ENCODE measurements around the gene KRTAP10-7.
"Not testable (repeated sequence)": the region's sequence is repeated elsewhere in the genome, so short reads cannot be mapped to it uniquely, and the experiment has no call there.

Gene KRTAP10-7

GRCh38 chr21:44585892-44586291 is 14.5 kb upstream of the KRTAP10-7 start:
- H3K36me3 ChIP-seq (ENCODE audit: control insufficient read depth, insufficient read depth, low read length): no peaks in the 10 kb centered on the region
- no peaks in the 10 kb centered on the region for H3K4me1 ChIP-seq (ENCODE audit: control insufficient read depth, insufficient read depth, low read length)
- no peaks in the 10 kb centered on the region for H3K27me3 ChIP-seq (ENCODE audit: control insufficient read depth, insufficient read depth, low read length)
- no peak overlapping the region for H3K9ac ChIP-seq (ENCODE audit: low read length)
- H3K4me3 ChIP-seq (ENCODE audit: low read length): no peak overlapping the region
- no peaks in the 10 kb centered on the region for H3K9me3 ChIP-seq (ENCODE audit: control insufficient read depth, low read length)

DNA sequence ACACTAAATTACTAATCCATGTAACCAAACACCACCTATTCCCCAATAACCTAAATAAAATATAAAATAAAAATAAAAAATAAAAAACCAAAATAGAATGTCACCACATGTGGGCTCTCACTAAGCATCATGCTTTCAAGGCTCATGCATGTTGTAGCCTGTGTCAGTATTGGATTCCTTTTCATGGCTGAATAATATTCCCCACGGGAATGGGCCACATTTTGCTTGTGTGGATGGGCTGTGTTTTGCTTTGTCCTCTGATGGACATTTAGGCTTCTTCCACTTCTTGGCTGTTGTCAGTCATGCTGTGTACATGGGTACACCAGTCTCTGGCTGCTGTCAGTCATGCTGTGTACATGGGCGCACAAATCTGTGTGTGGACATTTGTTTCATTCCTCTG is 11.3 kb upstream of the KRTAP10-7 start:
- H3K9me3 ChIP-seq (ENCODE audit: control insufficient read depth, low read length): no peaks in the 10 kb centered on the region
- H3K9ac ChIP-seq (ENCODE audit: low read length): no peak overlapping the region
- peaks cover 11% of the 10 kb centered on the region for H3K27me3 ChIP-seq (ENCODE audit: control insufficient read depth, insufficient read depth, low read length)
- no peaks in the 10 kb centered on the region for H3K4me1 ChIP-seq (ENCODE audit: control insufficient read depth, insufficient read depth, low read length)
- H3K36me3 ChIP-seq (ENCODE audit: control insufficient read depth, insufficient read depth, low read length): no peaks in the 10 kb centered on the region
- no peak overlapping the region for H3K4me3 ChIP-seq (ENCODE audit: low read length)

GRCh38 chr21:44589586-44590305 is 10.7 kb upstream of the KRTAP10-7 start:
- Histone ChIP-seq H3K4me1 (ENCODE audit: control insufficient read depth, insufficient read depth, low read length) (no peaks in the 10 kb centered on the region), H3K4me3 (ENCODE audit: low read length) (no peak overlapping the region), H3K9me3 (ENCODE audit: control insufficient read depth, low read length) (no peaks in the 10 kb centered on the region), H3K9ac (ENCODE audit: low read length) (no peak overlapping the region), H3K36me3 (ENCODE audit: control insufficient read depth, insufficient read depth, low read length) (no peaks in the 10 kb centered on the region), H3K27me3 (ENCODE audit: control insufficient read depth, insufficient read depth, low read length) (peaks cover 11% of the 10 kb centered on the region)

- H3K9me3 ChIP-seq (ENCODE audit: control insufficient read depth, low read length): no peaks in the 10 kb centered on the region
- peaks cover 11% of the 10 kb centered on the region for H3K27me3 ChIP-seq (ENCODE audit: control insufficient read depth, insufficient read depth, low read length)
- H3K4me3 ChIP-seq (ENCODE audit: low read length): no peak overlapping the region
- H3K9ac ChIP-seq (ENCODE audit: low read length): no peak overlapping the region
- H3K36me3 ChIP-seq (ENCODE audit: control insufficient read depth, insufficient read depth, low read length): no peaks in the 10 kb centered on the region
- no peaks in the 10 kb centered on the region for H3K4me1 ChIP-seq (ENCODE audit: control insufficient read depth, insufficient read depth, low read length)
Measured at GRCh38 chr21:44590311-44590721, 10.1 kb upstream of the KRTAP10-7 start.

- H3K9ac ChIP-seq (ENCODE audit: low read length); H3K4me1 ChIP-seq (ENCODE audit: control insufficient read depth, insufficient read depth, low read length); H3K36me3 ChIP-seq (ENCODE audit: control insufficient read depth, insufficient read depth, low read length); H3K9me3 ChIP-seq (ENCODE audit: control insufficient read depth, low read length); H3K4me3 ChIP-seq (ENCODE audit: low read length): not testable (repeated sequence)
- peaks cover 11% of the 10 kb centered on the region for H3K27me3 ChIP-seq (ENCODE audit: control insufficient read depth, insufficient read depth, low read length)
Measured at GRCh38 chr21:44590897-44591800, 9.2 kb upstream of the KRTAP10-7 start.

- H3K9me3 ChIP-seq (ENCODE audit: control insufficient read depth, low read length); H3K4me1 ChIP-seq (ENCODE audit: control insufficient read depth, insufficient read depth, low read length); H3K36me3 ChIP-seq (ENCODE audit: control insufficient read depth, insufficient read depth, low read length); H3K4me3 ChIP-seq (ENCODE audit: low read length); H3K9ac ChIP-seq (ENCODE audit: low read length): not testable (repeated sequence)
- peaks cover 11% of the 10 kb centered on the region for H3K27me3 ChIP-seq (ENCODE audit: control insufficient read depth, insufficient read depth, low read length)
Measured at GRCh38 chr21:44591801-44592130, 8.6 kb upstream of the KRTAP10-7 start.

GRCh38 chr21:44592446-44593311 is 7.7 kb upstream of the KRTAP10-7 start, which contains the start of gene KRTAP10-6:
Gene KRTAP10-6 (minus strand): TSS chr21:44592505. CDS start chr21:44592484, 21 bp downstream.
- H3K9ac ChIP-seq (ENCODE audit: low read length): no peak within 1 kb of the TSS
- H3K9me3 ChIP-seq (ENCODE audit: control insufficient read depth, low read length): no peaks in the 10 kb centered on the region
- H3K36me3 ChIP-seq (ENCODE audit: control insufficient read depth, insufficient read depth, low read length): no peaks in the 10 kb centered on the region
- H3K4me1 ChIP-seq (ENCODE audit: control insufficient read depth, insufficient read depth, low read length): no peaks in the 10 kb centered on the region
- H3K27me3 ChIP-seq (ENCODE audit: control insufficient read depth, insufficient read depth, low read length): peaks cover 11% of the 10 kb centered on the region
- H3K4me3 ChIP-seq (ENCODE audit: low read length): no peak within 1 kb of the TSS

- no peaks in the 10 kb centered on the region for H3K9me3 ChIP-seq (ENCODE audit: control insufficient read depth, low read length)
- H3K4me1 ChIP-seq (ENCODE audit: control insufficient read depth, insufficient read depth, low read length): no peaks in the 10 kb centered on the region
- H3K9ac ChIP-seq (ENCODE audit: low read length): no peak overlapping the region
- no peak overlapping the region for H3K4me3 ChIP-seq (ENCODE audit: low read length)
- no peaks in the 10 kb centered on the region for H3K36me3 ChIP-seq (ENCODE audit: control insufficient read depth, insufficient read depth, low read length)
- H3K27me3 ChIP-seq (ENCODE audit: control insufficient read depth, insufficient read depth, low read length): peaks cover 11% of the 10 kb centered on the region
Measured at GRCh38 chr21:44593598-44594405, 6.6 kb upstream of the KRTAP10-7 start.

DNA sequence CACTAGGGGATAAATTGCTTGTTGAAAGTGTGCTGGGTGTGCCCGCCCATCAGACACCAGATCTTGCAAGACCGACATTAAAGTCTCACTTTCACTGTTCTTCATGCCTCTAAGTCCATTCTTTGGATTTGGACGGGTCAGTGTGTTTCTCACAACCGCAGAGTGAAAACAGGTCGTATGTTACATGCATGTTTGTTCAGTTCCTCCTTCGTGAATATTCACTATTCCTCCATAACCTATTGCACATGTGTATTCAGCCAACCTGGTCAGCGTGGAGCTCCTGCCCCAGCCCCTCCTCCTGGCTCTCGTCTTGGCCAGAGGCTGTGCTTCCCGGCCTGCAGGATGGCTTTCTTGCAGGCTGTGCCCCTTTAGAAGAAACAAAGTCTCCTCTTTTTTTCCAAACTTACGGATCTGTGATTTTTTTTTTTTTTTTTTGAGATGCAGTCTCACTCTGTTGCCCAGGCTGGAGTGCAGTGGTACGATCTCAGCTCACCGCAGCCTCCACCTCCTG is 5.9 kb upstream of the KRTAP10-7 start:
- no peaks in the 10 kb centered on the region for H3K9me3 ChIP-seq (ENCODE audit: control insufficient read depth, low read length)
- H3K4me1 ChIP-seq (ENCODE audit: control insufficient read depth, insufficient read depth, low read length): no peaks in the 10 kb centered on the region
- no peak overlapping the region for H3K9ac ChIP-seq (ENCODE audit: low read length)
- no peaks in the 10 kb centered on the region for H3K36me3 ChIP-seq (ENCODE audit: control insufficient read depth, insufficient read depth, low read length)
- H3K27me3 ChIP-seq (ENCODE audit: control insufficient read depth, insufficient read depth, low read length): peaks cover 11% of the 10 kb centered on the region
- no peak overlapping the region for H3K4me3 ChIP-seq (ENCODE audit: low read length)

DNA sequence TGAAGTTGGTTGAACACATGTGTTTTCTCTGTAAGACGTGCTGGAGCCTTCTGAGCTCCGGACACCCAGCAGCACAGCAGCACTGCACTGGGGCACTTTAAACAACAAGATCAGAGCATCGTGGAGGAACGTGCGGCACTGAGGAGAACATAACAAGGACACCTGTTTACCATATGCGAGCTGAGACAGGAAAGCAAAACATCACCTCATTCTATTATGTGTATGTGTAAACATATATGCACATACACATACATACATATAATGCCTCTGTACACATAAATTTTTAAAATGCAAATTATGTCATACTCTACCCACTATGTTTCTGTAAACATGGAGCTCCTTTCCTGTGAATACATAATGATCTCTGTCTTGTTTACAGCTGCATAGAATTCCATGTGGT is 4.9 kb upstream of the KRTAP10-7 start:
- Histone ChIP-seq H3K36me3 (ENCODE audit: control insufficient read depth, insufficient read depth, low read length) (no peaks in the 10 kb centered on the region), H3K27me3 (ENCODE audit: control insufficient read depth, insufficient read depth, low read length) (peaks cover 11% of the 10 kb centered on the region), H3K4me1 (ENCODE audit: control insufficient read depth, insufficient read depth, low read length) (no peaks in the 10 kb centered on the region), H3K4me3 (ENCODE audit: low read length) (no peak overlapping the region), H3K9ac (ENCODE audit: low read length) (no peak overlapping the region), H3K9me3 (ENCODE audit: control insufficient read depth, low read length) (no peaks in the 10 kb centered on the region)

DNA sequence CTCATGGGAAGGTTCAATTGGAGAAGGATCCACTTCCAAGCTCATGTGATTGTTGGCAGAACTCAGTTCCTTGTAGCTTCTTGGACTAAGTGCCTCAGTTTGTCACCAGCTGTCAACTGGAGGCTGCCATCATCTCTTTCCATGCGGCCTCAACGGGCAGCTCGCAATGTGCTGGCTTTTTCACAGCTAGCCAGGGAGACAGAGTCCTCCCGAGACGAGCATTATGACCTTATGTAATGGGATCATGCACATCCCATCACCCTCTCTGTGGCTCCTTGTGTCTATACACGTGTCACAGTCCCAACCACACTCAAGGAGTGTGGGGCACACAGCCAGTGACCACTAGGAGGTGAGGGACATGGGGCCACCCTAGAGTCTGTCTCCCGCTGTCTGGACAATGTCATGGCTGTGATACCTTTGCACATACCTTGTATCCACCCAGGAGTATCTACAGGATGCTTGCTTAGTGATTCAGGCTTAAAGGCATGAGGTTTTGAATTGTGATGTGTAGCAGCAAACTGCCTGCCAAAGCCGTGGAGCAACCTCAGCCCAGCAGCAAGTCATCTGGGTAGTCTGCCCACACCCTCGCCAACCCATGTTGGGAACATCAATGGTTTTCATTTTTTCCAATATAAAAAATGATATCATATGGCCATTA is 4.2 kb upstream of the KRTAP10-7 start:
- Histone ChIP-seq H3K4me1 (ENCODE audit: control insufficient read depth, insufficient read depth, low read length) (no peaks in the 10 kb centered on the region), H3K9ac (ENCODE audit: low read length) (no peak overlapping the region), H3K9me3 (ENCODE audit: control insufficient read depth, low read length) (no peaks in the 10 kb centered on the region), H3K36me3 (ENCODE audit: control insufficient read depth, insufficient read depth, low read length) (no peaks in the 10 kb centered on the region), H3K27me3 (ENCODE audit: control insufficient read depth, insufficient read depth, low read length) (peaks cover 11% of the 10 kb centered on the region), H3K4me3 (ENCODE audit: low read length) (no peak overlapping the region)
